Activated T-cell treated with anti-CD3 and anti-CD28 coated beads, Interleukin-2, amount 50 U/mL, for 72 hours (primary cell): ENCODE measurements around the gene SPATA2L. TPM values are rescaled to one million over a fixed set of nuclear protein-coding genes. Genes with fewer than 3 reads are reported as not detected.
A peak's percentile ranks its signal among the peaks of the same experiment; 100 is the strongest.
"Not testable (repeated sequence)": the region's sequence is repeated elsewhere in the genome, so short reads cannot be mapped to it uniquely, and the experiment has no call there.

ENCODE experiments used
- ATAC-seq, 2 donors: fragments of 150-1000 bp; cut with Tn5 transposase; replicated peaks in 1 of 2; 2 replicates each; pipeline ENCODE4 v1.10.0; 2021; ENCODE audit warnings: moderate library complexity in 2 of 2, mild to moderate bottlenecking in 1 of 2
- DNase-seq, 2 donors: peaks; one replicate each; pipeline ENCODE4 v3.0.0; 2021 to 2022; ENCODE audit warnings: mixed read lengths in 1 of 2
- H3K27ac Mint-ChIP-seq: one replicate; pipeline ENCODE4 v1.8.0; 2022; ENCODE audit warnings: mild to moderate bottlenecking, moderate library complexity, mixed read lengths
- H3K27me3 Mint-ChIP-seq: one replicate; pipeline ENCODE4 v1.8.0; 2022; ENCODE audit warnings: low read depth, mixed read lengths
- H3K36me3 Mint-ChIP-seq, 2 donors: one replicate each; pipeline ENCODE4 v1.8.0; 2022; ENCODE audit warnings: mixed read lengths in 2 of 2, mild to moderate bottlenecking in 1 of 2; ENCODE audit not compliant: insufficient read depth in 2 of 2
- H3K4me1 Mint-ChIP-seq: one replicate; pipeline ENCODE4 v1.8.0; 2022; ENCODE audit warnings: low read depth, mixed read lengths
- H3K4me3 Mint-ChIP-seq, 2 donors: one replicate each; pipeline ENCODE4 v1.8.0; 2022; ENCODE audit warnings: mild to moderate bottlenecking in 2 of 2, mixed read lengths in 2 of 2, moderate library complexity in 2 of 2
- H3K9me3 Mint-ChIP-seq, 2 donors: one replicate each; pipeline ENCODE4 v1.8.0; 2022; ENCODE audit warnings: mixed read lengths in 2 of 2
- total RNA-seq, 2 donors: library from RNA; stranded (reverse); gene quantifications; one replicate each; pipeline ENCODE4 v1.2.3, GENCODE V29; 2022

Gene SPATA2L
- total RNA-seq, 2 donors from 2014 or later: 6.1 to 6.5 TPM

DNA sequence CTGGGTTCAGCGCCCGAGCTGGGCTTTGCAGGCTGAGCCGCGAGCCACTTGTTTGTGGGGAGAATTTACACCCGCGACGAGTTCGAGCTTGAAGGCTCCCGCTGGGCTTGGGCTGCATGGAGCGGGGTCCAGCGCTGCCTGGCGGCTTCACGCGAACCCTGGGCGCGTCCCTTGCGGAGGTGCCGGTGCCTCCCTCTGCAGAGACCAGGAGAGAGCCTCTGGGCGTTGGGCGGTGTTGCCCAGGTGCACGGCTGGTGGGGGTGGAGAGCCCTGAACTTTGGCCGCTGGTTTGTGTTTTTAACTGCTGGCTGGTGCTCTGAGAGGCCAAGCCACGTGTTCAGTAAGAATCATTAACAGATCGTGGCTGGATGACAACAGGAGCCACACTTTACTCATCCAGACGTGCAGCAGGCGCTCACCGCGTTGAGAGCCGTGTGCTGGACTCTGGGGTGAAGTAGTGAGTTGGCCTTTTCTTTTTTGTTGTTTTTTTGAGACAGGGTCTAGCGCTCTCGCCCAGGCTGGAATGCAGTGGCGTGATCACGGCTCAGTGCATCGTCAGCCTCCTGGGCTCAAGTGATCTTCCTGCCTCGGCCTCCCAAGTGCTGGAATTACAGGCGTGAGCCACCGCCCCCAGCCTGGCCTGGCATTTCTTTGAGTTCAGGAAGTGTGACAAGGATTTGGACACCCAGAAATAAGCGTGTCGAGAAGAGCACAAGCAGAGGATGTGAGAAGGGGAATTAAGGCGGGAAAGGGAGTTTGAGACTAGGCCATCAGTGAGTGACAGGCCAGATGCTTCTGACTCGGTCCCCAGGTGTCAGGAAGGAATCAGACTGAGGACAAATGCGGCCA is 14.2 kb downstream of the SPATA2L start:
- H3K27me3 Mint-ChIP-seq: no peaks in the 10 kb centered on the region
- H3K27ac Mint-ChIP-seq: peak overlapping the region; percentile 72
- DNase-seq (peak; percentile 27 to 29), ATAC-seq (peak; percentile 33 to 37)
- peak overlapping the region; percentile 95 to 98 for H3K4me3 Mint-ChIP-seq
- H3K36me3 Mint-ChIP-seq: peaks cover 2 to 5% of the 10 kb centered on the region in 2 donors
- H3K9me3 Mint-ChIP-seq: no peaks in the 10 kb centered on the region
- H3K4me1 Mint-ChIP-seq: peaks cover 20% of the 10 kb centered on the region

DNA sequence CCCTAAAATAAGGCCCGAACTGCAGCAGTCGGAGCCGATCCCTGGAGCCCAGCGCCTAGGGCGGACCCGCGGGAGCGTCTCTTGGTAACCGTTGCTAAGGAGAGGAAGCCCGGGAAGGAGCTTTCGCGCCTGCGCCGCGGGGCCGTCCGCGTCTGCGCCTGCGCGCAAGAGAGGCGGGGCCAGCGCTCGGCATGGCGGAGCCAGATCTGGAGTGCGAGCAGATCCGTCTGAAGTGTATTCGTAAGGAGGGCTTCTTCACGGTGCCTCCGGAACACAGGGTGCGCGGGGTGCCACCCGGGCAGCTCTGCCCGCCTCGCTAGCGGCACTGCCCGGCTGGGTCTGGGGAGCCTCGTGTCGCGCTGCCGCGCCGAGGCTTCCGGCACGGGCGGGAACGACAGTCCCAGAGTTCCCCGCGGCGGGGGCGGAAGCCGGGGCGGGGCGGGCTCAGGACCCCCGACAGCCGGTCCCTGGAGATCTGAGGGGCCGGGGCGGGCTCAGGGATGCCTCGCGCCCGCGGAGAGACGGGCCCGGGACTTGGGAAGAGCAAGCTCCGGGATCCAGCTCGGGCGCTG is 14.9 kb downstream of the SPATA2L start, which contains the start of gene CDK10:
CDK10 (plus strand) TSS at position 170 of the 572 bp plus-strand sequence; CDS start at position 192, 22 bp downstream.
- Mint-ChIP-seq H3K27ac (peak within 1 kb of the TSS; percentile 97), H3K4me1 (peaks cover 20% of the 10 kb centered on the region), H3K9me3 (no peaks in the 10 kb centered on the region), H3K27me3 (no peaks in the 10 kb centered on the region), H3K36me3 (peaks cover 2 to 5% of the 10 kb centered on the region in 2 donors), H3K4me3 (peak within 1 kb of the TSS; percentile 95 to 98)
- ATAC-seq (peak; percentile 92 to 93), DNase-seq (peak; percentile 87 to 94)

DNA sequence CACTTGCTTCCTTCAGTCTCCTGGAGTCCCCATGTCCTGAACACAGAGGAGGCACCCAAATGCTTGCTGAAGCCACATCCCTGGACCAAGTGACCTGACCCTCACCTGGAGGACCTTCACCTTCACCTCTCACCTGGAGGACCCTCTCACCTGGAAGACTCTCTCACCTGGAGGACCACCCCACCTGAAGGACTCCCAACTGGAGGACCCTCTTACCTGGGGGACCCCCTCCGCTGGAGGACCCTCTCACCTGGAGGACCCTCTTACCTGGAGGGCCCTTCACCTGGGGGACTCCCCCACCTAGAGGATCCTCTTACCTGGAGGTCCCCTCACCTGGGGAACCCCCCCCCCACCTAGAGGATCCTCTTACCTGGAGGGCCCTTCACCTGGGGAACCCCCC is 15.6 kb downstream of the SPATA2L start:
- DNase-seq (no peak), ATAC-seq (no peak)
- Mint-ChIP-seq H3K4me1 (peaks cover 20% of the 10 kb centered on the region), H3K27ac (no peak overlapping the region), H3K4me3 (peak overlapping the region in 1 of 2 donors; percentile 48), H3K36me3 (peaks cover 2 to 5% of the 10 kb centered on the region in 2 donors), H3K27me3 (no peaks in the 10 kb centered on the region), H3K9me3 (no peaks in the 10 kb centered on the region)

DNA sequence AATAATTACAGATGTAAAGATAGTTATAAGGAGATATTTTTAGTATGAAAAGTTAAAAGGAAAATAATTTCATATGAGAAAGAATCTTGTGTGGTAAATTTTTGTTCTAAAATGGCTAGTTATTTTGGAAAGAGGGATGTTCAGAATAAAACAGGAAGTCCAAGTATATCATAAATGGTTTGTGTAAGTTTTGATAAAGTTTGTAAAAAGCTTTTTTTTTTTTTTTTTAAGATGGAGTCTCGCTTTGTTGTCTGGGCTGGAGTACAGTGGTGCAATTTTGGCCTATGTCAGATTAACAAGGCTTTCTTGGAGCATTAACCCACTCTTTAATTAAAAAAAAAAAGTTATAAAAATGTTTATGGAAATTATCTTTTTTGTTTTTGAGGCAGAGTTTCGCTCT is 23.2 kb downstream of the SPATA2L start:
- Mint-ChIP-seq H3K36me3 (peaks cover 0 to 7% of the 10 kb centered on the region in 2 donors), H3K27me3 (no peaks in the 10 kb centered on the region), H3K27ac (no peak overlapping the region), H3K9me3 (no peaks in the 10 kb centered on the region), H3K4me1 (no peaks in the 10 kb centered on the region), H3K4me3 (no peak overlapping the region)
- no peak for DNase-seq
- ATAC-seq: no peak

GRCh38 chr16:89672177-89672941 is 29.1 kb downstream of the SPATA2L start:
- no peak for DNase-seq
- Mint-ChIP-seq H3K4me3 (no peak overlapping the region), H3K27me3 (no peaks in the 10 kb centered on the region), H3K9me3 (no peaks in the 10 kb centered on the region), H3K27ac (no peak overlapping the region), H3K36me3 (no peaks in the 10 kb centered on the region), H3K4me1 (peaks cover 27% of the 10 kb centered on the region)
- ATAC-seq: no peak

- H3K27ac Mint-ChIP-seq, H3K9me3 Mint-ChIP-seq, H3K36me3 Mint-ChIP-seq, H3K4me3 Mint-ChIP-seq, DNase-seq, H3K27me3 Mint-ChIP-seq, ATAC-seq: not testable (repeated sequence)
- peaks cover 27% of the 10 kb centered on the region for H3K4me1 Mint-ChIP-seq
Measured at GRCh38 chr16:89671565-89671964, 29.9 kb downstream of the SPATA2L start.

GRCh38 chr16:89670496-89671431 is 30.7 kb downstream of the SPATA2L start:
- no peak overlapping the region for H3K4me3 Mint-ChIP-seq
- H3K4me1 Mint-ChIP-seq: peaks cover 27% of the 10 kb centered on the region
- no peak for DNase-seq
- ATAC-seq: no peak
- H3K27me3 Mint-ChIP-seq: no peaks in the 10 kb centered on the region
- H3K9me3 Mint-ChIP-seq: no peaks in the 10 kb centered on the region
- H3K27ac Mint-ChIP-seq: no peak overlapping the region
- peaks cover 0 to 3% of the 10 kb centered on the region in 2 donors for H3K36me3 Mint-ChIP-seq

DNA sequence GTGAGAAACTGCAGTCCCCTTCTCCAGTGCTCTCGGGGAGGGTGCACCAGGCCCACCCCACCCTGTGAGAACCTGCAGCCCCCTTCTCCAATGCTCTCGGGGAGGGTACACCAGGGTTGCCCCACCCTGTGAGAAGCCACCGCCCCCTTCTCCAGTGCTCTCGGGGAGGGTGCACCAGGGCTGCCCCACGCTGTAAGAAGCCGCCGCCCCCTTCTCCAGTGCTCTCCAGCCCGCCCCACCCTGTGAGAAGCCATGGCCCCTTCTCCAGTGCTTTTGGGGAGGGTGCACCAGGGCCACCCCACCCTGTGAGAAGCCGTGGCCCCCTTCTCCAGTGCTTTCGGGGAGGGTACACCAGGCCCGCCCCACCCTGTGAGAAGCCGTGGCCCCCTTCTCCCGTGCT is 31.8 kb downstream of the SPATA2L start:
- H3K36me3 Mint-ChIP-seq: peaks cover 0 to 3% of the 10 kb centered on the region in 2 donors
- DNase-seq (no peak), ATAC-seq (no peak)
- H3K9me3 Mint-ChIP-seq: no peaks in the 10 kb centered on the region
- no peaks in the 10 kb centered on the region for H3K27me3 Mint-ChIP-seq
- H3K27ac Mint-ChIP-seq: no peak overlapping the region
- no peak overlapping the region for H3K4me3 Mint-ChIP-seq
- peaks cover 27% of the 10 kb centered on the region for H3K4me1 Mint-ChIP-seq

DNA sequence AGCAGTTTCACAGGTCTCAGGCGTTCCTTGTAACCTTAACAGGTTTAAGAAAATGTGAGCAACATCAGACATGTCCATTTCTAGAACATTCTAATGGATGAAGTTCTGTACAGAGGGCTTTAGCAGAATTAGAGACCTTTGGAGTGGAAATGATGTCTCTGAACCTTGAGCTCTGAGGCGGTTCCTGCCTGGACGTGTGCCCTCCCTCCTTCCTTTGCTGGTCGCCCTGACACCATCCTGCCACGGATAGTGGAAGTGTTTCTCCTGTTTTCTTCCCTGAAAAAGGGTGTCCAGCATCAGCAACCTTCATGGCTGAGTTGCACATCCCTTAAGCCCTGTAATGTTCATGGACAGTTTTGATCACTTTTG is 32.7 kb downstream of the SPATA2L start:
- Mint-ChIP-seq H3K4me3 (no peak overlapping the region), H3K27ac (no peak overlapping the region), H3K4me1 (peaks cover 27% of the 10 kb centered on the region), H3K36me3 (peaks cover 0 to 3% of the 10 kb centered on the region in 2 donors), H3K9me3 (no peaks in the 10 kb centered on the region), H3K27me3 (no peaks in the 10 kb centered on the region)
- ATAC-seq (no peak), DNase-seq (no peak)

DNA sequence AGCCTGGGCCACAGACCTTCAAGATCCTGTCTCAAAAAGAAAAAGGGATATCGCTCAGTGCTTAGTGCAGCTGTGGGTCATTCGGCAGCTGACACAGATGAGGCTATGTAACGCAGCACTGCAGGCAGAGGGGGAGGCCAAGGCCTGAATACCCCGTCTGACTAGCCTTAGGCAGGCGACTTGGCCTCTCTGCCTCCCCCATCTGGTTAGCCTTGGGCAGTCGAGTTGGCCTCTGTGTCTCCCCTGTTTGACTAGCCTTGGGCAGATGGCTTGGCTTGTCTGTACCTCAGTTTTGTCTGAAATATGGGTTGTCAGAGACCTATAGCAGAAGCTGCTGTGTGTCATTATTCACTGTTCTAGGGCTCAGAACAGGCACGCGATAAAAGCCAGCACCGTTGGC is 33.9 kb downstream of the SPATA2L start:
- no peak for ATAC-seq

GRCh38 chr16:89667000-89667399 is 34.5 kb downstream of the SPATA2L start:
- not testable (repeated sequence) for H3K36me3 Mint-ChIP-seq, H3K27ac Mint-ChIP-seq, H3K27me3 Mint-ChIP-seq, ATAC-seq, H3K9me3 Mint-ChIP-seq, H3K4me3 Mint-ChIP-seq
- H3K4me1 Mint-ChIP-seq: peaks cover 27% of the 10 kb centered on the region
- peak; percentile 16 to 17 for DNase-seq

More for the DNA sequence above, 33.9 kb downstream of the SPATA2L start:
- Mint-ChIP-seq H3K36me3 (peaks cover 2 to 8% of the 10 kb centered on the region in 2 donors), H3K27ac (no peak overlapping the region), H3K27me3 (no peaks in the 10 kb centered on the region), H3K4me3 (no peak overlapping the region), H3K9me3 (no peaks in the 10 kb centered on the region), H3K4me1 (peaks cover 27% of the 10 kb centered on the region)
- no peak for DNase-seq

DNA sequence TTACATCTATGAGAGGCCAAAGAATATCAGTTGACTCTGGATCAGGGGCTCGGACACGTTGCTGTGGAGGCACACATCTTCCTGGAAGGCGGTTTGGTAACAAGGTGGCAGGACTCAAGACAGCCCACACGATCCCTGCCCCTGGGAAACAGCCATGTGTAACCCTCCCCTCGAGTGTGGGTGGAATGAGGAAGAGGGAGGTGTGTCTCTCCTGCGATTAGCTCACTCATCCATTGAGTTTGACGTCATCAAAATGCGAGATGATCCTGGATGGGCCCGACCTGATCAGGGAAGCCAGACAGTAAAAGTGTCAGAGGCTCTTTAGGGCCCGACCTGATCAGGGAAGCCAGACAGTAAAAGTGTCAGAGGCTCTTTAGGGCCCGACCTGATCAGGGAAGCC is 37.3 kb downstream of the SPATA2L start:
- Mint-ChIP-seq H3K36me3 (peaks cover 4 to 14% of the 10 kb centered on the region in 2 donors), H3K4me1 (peaks cover 23% of the 10 kb centered on the region)
- not testable (repeated sequence) for H3K27me3 Mint-ChIP-seq, H3K27ac Mint-ChIP-seq, H3K9me3 Mint-ChIP-seq, H3K4me3 Mint-ChIP-seq, ATAC-seq, DNase-seq
